CD4-positive, alpha-beta T cell treated with Interleukin-6 for 4 hours (primary cell): ENCODE measurements around the gene DPY19L3.
"Not testable (repeated sequence)": the region's sequence is repeated elsewhere in the genome, so short reads cannot be mapped to it uniquely, and the experiment has no call there.

ENCODE experiments used
- DNase-seq: peaks from one replicate; pipeline ENCODE4 v3.0.0-alpha.2; 2020; ENCODE audit warnings: mixed read lengths

Gene DPY19L3

DNA sequence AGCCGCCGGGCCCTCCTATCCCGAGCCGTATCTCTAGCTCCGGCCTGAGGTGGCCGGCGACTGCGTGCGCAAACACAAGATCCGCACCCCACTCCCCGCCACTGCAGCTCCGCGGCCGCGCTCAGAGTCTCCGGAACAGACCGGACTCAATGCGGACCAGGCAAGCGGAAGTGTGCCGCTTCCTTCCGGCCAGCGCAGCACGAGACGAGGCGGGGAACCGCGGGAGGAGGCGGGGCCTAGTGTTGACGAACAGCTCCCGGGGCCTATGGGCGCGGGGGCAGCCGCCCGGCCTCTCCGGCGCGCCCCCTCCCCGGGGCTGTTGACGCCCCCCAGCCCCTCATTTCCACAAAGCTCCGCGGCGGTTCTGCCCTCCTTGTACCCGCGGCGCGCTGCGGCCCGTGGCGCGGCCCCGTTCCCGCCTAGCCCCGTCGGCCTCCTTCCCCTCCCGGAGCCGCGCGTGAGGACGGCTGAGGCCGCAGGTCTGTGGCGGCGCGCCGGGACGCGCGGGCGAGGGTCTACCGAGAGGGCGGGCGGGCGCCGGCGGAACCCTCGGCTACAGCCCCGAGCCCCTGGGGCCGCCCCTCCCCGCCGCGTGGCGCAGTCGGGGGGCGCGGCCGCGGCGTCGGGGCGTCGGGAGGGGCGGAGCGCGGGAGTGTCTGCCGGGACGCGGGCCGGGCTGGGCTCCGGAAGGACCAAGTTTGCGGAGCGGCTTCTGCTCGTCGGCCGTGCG, at the start of gene DPY19L3:
Gene DPY19L3 (plus strand): TSS at position 340 of the 730 bp plus-strand sequence. CDS start 2,484 bp downstream, outside the sequence.
- peak; percentile 91 for DNase-seq

DNA sequence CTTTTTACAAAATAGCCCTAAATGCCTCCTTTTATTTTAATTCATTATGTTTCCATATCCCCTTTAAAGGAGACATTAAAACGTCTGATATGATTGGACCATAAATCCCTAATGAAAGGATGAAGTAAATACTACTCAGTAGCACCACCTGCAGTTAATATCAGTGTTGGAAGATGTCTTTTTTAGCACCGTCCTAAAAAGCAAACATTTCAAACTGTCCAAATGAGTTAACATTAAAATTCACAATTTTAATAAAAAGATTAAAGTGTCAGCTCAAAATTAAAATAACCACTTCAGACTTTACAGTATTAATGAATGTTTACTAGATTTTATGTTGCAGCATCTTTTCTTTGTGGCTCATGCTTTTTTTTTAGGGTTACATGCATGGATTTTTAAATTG, 47.9 kb upstream of the DPY19L3 start:
- DNase-seq = no peak

GRCh38 chr19:32358321-32358720, 47.2 kb upstream of the DPY19L3 start:
- no peak for DNase-seq

DNA sequence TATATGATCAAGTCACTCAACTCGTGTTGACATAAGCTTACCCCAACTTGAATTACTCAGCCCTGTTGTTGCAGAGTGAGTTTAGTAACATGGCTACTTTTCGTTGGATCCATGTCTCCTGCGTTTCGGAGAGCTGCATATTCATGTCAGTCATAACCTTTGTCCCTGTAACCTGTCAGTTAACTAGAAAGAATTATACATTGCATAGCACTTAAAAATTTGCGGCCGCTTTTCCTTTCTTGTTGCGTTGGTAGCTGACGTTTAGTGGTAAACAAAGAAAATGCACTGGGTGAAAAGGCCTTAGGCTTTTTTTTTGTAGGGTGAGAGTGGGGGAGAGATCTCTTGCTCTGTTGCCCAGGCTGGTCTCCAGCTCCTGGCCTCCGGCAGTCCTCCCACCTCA, 46.0 kb upstream of the DPY19L3 start:
- no peak for DNase-seq

- DNase-seq = no peak
Observed at GRCh38 chr19:32361574-32362317, 43.8 kb upstream of the DPY19L3 start.

DNA sequence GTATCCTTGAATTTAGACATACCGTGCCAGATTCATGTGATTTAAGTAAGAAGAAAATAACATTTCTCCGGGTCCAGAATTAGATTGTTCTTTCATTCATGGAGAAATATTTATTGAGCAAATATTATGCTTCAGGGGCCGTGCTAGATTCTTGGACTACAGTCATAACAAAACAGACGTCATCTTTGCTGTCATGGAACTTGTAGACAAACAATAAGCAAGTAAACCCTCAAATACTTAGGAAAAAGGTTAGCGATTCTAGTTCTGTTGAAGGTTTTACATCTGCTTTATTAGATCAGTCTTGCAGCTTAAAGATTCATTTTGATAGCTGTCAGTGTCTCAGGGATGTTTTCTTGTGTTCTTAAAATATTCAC, 43.3 kb upstream of the DPY19L3 start:
- DNase-seq = no peak

- DNase-seq = no peak
Observed at GRCh38 chr19:32363175-32363574, 42.4 kb upstream of the DPY19L3 start.

GRCh38 chr19:32363632-32364031, 41.9 kb upstream of the DPY19L3 start:
- no peak for DNase-seq

GRCh38 chr19:32364040-32364439, 41.5 kb upstream of the DPY19L3 start:
- no peak for DNase-seq

- no peak for DNase-seq
Observed at GRCh38 chr19:32367063-32367462, 38.5 kb upstream of the DPY19L3 start.

GRCh38 chr19:32367948-32368536, 37.5 kb upstream of the DPY19L3 start:
- no peak for DNase-seq

DNA sequence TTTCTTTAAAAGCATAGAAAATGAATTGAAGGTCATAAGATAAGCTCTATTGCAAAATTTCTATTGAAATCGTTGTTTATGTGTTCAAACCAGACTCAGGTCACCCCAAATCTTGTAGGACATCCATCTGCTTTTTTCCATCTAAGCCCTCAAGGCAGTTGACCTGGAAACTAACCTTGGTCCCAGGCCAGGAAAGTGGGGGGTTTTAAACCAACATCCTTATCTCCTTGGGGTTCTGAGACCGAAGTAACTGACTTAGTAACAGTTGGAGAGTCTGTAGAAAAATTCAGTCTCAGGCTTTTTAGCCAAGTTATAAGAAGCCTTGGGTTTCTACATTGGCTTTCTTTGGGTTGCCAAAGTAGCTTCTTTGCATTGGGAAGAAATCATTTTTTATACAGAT, 36.8 kb upstream of the DPY19L3 start:
- DNase-seq = no peak

GRCh38 chr19:32372726-32373517, 32.6 kb upstream of the DPY19L3 start:
- no peak for DNase-seq

DNA sequence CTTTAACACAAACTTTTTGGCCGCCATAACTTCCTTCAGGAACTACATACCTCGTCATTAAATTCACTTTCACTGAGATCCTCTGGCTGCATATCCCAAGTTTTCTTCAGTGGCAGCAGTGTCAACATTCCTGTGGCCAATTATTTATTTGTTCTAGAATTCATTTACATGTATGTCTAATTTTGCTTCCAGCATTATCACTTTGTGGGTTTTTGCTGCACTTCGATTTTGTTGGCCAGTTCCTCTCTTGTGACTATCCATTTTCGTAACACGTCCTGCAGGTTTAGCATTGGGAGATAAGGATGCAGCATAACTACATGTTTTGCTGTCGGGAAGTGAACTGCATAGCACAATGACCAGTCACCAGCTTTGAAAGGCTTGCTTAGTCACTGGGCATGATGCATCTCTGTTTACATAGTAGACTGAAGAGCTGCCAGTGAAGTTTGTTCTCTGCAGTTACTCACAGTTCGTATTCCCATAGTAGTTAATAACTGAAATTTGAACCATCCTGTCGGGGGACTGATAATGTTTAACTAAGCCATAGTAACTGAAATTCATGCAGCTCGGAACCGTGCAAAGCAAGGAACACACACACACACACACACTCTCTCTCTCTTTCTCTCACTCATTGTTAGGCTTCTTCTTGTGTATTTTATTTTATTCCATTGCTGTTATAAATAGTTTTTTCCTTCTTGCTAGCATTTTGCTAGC, 31.8 kb upstream of the DPY19L3 start:
- DNase-seq = no peak

DNA sequence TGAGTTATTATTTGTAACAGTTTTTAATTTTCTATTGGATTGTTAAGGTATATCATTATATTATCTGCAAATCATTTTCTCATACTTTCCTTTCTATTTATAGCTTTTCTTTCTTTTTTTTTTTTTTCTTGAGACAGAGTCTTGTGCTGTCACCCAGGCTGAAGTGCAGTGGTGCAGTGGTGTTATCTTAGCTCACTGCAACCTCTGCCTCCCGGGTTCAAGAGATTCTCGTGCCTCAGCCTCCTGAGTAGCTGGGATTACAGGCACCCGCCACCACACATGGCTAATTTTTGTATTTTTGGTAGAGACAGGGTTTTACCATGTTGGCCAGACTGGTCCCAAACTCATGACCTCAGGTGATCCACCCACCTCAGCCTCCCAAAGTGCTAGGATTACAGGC, 31.2 kb upstream of the DPY19L3 start:
- not testable (repeated sequence) for DNase-seq

GRCh38 chr19:32377088-32377487, 28.5 kb upstream of the DPY19L3 start:
- not testable (repeated sequence) for DNase-seq

GRCh38 chr19:32380269-32380668, 25.3 kb upstream of the DPY19L3 start:
- DNase-seq = no peak

DNA sequence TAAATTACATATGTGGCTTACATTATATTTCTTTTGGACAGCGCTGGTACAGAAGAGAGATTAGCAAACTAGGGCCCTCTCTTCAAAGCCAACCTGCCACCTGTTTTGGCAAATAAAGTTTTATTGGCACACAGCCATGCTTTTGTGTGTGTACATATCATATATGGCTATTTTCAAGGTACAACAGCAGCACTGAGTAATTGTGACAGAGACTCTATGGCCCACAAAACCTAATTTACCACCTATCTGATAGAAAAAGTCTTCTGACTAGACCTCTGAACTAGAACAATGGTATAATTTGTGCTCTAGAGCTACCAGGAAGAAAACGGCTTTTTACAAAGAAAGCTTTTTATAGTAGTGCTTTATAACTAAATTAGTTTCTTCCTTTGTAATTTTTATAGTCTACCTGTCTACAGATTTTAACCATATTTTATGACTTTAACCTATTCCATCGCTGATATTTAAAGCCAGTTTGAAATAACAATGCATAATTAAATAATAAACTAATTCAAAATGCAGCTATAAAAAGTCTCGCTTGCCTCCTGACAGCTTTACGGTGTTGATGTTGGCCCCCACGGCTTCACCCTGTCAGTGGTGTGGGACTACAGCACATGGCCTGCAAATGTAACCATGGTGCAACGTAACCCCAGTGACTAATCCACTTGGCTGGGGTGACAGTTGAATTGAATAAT, 17.7 kb upstream of the DPY19L3 start:
- DNase-seq = no peak

DNA sequence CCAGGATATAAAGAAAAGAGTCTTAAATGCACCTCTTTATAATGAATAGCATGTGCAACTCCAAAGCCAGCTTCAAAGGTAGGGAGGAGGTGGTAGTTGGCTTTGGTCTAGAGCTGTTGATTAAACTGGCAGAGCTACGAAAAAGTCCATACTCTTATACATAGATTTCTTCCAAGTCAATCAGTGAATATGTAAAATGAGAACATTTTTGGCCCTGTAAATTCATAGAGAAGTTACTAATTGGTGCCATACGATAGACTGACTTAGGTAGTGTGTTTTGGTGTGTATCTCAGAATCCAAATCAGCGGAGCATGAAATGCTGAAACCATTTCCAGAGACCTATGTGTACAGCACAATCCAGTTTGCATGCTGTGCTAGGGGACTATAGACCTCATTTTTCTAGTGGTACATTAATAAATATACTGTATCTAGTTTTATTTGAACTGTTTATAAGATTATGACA, 17.1 kb upstream of the DPY19L3 start:
- no peak for DNase-seq

- no peak for DNase-seq
Observed at GRCh38 chr19:32392901-32393300, 12.7 kb upstream of the DPY19L3 start.

DNA sequence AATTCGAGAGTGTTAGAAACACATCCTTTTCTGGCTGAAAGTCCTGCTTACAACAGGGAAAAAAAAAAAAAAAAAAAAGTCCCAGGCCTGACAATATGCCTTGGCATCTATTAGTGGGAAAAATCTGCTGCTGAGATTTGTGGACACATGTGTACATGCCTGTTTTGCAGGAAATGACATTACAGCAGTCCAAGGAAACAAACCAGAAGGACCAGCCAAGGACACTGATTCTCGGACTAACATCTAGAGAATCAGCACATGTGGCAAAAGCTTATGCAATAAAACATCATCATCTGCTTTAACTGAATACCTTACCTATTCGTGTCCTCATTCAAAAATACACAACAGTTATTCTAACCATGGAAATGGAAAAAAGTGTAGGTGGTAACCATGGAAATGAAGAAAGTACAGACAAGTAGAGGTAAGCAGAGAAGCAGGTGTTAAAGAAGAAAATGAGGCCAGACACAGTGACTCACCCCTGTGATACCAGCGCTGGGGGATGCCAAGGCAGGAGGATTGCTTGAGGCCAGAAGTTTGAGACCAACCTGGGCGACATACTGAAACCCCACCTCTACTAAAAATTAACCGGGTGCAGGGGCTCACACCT, 9.4 kb upstream of the DPY19L3 start:
- no peak for DNase-seq
